ENCODE measurements around the gene ARSK. TPM values are rescaled to one million over a fixed set of nuclear protein-coding genes. Genes with fewer than 3 reads are reported as not detected.
A peak's percentile ranks its signal among the peaks of the same experiment; 100 is the strongest.

ARSK gene
- total and polyA plus RNA-seq, 10 of the 15 experiments (the other 5 are each of a cell fraction or from before 2014, with no cell fraction given), result 1.6 to 9.5 (median 5.8) TPM

DNA sequence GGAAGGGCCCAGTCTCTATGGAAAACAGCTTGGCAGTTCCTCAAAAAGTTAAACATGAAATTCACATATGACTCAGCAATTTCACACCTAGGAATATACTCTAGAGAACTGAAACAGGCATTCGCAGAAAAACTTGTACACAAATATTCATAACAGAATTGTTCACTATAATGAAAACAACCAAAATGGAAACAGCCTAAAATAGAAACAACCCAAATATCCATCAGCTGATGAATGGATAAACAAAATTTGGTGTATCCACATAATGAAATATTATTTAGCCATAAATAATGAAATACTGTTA is 60.2 kb downstream of the ARSK start (continued):
- TF ChIP-seq, protein P1, sequence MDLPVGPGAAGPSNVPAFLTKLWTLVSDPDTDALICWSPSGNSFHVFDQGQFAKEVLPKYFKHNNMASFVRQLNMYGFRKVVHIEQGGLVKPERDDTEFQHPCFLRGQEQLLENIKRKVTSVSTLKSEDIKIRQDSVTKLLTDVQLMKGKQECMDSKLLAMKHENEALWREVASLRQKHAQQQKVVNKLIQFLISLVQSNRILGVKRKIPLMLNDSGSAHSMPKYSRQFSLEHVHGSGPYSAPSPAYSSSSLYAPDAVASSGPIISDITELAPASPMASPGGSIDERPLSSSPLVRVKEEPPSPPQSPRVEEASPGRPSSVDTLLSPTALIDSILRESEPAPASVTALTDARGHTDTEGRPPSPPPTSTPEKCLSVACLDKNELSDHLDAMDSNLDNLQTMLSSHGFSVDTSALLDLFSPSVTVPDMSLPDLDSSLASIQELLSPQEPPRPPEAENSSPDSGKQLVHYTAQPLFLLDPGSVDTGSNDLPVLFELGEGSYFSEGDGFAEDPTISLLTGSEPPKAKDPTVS (IDR thresholded peaks at IDR 0.05; ENCODE audit: low read depth, low read length), result no peak
- TF ChIP-seq SMAD1 (IDR thresholded peaks at IDR 0.05; ENCODE audit: low read depth, partially characterized antibody) (no peak), NR2C2 (IDR thresholded peaks at IDR 0.05; ENCODE audit: borderline replicate concordance, control insufficient read depth, insufficient read length, low read depth) (no peak), RUNX3 (IDR thresholded peaks at IDR 0.05; ENCODE audit: low read length) (peak; percentile 73), SMC3 (IDR thresholded peaks at IDR 0.05; ENCODE audit: borderline replicate concordance, low read length) (no peak), CREM (IDR thresholded peaks at IDR 0.05; ENCODE audit: low read depth) (0 out of 2 replicates have a peak, but pooled peaks have one; percentile 60), EGR1 (IDR thresholded peaks at IDR 0.05; ENCODE audit: borderline replicate concordance in 1 of 2, low read depth in 2 of 2, low read length in 2 of 2) (no peak), MYC (IDR thresholded peaks at IDR 0.05; ENCODE audit: insufficient read depth, insufficient read length, insufficient replicate concordance, low read length, severe bottlenecking) (no peak), SIX5 (IDR thresholded peaks at IDR 0.05; ENCODE audit: low read depth, low read length, severe bottlenecking) (no peak), BHLHE40 (IDR thresholded peaks at IDR 0.05; ENCODE audit: borderline replicate concordance in 1 of 2, low read depth in 2 of 2, low read length in 1 of 2) (peak in 1 of 2 experiments; percentile 22; a peak in 1 of 4 replicates), CEBPB (IDR thresholded peaks at IDR 0.05; ENCODE audit: borderline replicate concordance in 1 of 2, low read depth in 2 of 2, low read length in 2 of 2) (peak in 1 of 2 experiments; percentile 75; a peak in 1 of 4 replicates), POLR2AphosphoS2 (IDR thresholded peaks at IDR 0.05; ENCODE audit: low read depth, low read length) (no peak), BCL11A (IDR thresholded peaks at IDR 0.05; ENCODE audit: low read depth, low read length) (peak; percentile 89), SMARCA5 (IDR thresholded peaks at IDR 0.05) (no peak), DPF2 (IDR thresholded peaks at IDR 0.05) (peak; percentile 98), SIN3A (IDR thresholded peaks at IDR 0.05; ENCODE audit: low read depth, low read length) (no peak)
- TF ChIP-seq, protein P2, sequence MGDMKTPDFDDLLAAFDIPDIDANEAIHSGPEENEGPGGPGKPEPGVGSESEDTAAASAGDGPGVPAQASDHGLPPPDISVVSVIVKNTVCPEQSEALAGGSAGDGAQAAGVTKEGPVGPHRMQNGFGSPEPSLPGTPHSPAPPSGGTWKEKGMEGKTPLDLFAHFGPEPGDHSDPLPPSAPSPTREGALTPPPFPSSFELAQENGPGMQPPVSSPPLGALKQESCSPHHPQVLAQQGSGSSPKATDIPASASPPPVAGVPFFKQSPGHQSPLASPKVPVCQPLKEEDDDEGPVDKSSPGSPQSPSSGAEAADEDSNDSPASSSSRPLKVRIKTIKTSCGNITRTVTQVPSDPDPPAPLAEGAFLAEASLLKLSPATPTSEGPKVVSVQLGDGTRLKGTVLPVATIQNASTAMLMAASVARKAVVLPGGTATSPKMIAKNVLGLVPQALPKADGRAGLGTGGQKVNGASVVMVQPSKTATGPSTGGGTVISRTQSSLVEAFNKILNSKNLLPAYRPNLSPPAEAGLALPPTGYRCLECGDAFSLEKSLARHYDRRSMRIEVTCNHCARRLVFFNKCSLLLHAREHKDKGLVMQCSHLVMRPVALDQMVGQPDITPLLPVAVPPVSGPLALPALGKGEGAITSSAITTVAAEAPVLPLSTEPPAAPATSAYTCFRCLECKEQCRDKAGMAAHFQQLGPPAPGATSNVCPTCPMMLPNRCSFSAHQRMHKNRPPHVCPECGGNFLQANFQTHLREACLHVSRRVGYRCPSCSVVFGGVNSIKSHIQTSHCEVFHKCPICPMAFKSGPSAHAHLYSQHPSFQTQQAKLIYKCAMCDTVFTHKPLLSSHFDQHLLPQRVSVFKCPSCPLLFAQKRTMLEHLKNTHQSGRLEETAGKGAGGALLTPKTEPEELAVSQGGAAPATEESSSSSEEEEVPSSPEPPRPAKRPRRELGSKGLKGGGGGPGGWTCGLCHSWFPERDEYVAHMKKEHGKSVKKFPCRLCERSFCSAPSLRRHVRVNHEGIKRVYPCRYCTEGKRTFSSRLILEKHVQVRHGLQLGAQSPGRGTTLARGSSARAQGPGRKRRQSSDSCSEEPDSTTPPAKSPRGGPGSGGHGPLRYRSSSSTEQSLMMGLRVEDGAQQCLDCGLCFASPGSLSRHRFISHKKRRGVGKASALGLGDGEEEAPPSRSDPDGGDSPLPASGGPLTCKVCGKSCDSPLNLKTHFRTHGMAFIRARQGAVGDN (IDR thresholded peaks at IDR 0.05), result no peak
- TF ChIP-seq, protein P3, sequence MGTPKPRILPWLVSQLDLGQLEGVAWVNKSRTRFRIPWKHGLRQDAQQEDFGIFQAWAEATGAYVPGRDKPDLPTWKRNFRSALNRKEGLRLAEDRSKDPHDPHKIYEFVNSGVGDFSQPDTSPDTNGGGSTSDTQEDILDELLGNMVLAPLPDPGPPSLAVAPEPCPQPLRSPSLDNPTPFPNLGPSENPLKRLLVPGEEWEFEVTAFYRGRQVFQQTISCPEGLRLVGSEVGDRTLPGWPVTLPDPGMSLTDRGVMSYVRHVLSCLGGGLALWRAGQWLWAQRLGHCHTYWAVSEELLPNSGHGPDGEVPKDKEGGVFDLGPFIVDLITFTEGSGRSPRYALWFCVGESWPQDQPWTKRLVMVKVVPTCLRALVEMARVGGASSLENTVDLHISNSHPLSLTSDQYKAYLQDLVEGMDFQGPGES (IDR thresholded peaks at IDR 0.05), result no peak
- TF ChIP-seq, protein P4, sequence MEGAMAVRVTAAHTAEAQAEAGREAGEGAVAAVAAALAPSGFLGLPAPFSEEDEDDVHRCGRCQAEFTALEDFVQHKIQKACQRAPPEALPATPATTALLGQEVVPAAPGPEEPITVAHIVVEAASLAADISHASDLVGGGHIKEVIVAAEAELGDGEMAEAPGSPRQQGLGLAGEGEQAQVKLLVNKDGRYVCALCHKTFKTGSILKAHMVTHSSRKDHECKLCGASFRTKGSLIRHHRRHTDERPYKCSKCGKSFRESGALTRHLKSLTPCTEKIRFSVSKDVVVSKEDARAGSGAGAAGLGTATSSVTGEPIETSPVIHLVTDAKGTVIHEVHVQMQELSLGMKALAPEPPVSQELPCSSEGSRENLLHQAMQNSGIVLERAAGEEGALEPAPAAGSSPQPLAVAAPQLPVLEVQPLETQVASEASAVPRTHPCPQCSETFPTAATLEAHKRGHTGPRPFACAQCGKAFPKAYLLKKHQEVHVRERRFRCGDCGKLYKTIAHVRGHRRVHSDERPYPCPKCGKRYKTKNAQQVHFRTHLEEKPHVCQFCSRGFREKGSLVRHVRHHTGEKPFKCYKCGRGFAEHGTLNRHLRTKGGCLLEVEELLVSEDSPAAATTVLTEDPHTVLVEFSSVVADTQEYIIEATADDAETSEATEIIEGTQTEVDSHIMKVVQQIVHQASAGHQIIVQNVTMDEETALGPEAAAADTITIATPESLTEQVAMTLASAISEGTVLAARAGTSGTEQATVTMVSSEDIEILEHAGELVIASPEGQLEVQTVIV (IDR thresholded peaks at IDR 0.05; ENCODE audit: borderline replicate concordance, partially characterized antibody), result no peak
- TF ChIP-seq, protein P5, sequence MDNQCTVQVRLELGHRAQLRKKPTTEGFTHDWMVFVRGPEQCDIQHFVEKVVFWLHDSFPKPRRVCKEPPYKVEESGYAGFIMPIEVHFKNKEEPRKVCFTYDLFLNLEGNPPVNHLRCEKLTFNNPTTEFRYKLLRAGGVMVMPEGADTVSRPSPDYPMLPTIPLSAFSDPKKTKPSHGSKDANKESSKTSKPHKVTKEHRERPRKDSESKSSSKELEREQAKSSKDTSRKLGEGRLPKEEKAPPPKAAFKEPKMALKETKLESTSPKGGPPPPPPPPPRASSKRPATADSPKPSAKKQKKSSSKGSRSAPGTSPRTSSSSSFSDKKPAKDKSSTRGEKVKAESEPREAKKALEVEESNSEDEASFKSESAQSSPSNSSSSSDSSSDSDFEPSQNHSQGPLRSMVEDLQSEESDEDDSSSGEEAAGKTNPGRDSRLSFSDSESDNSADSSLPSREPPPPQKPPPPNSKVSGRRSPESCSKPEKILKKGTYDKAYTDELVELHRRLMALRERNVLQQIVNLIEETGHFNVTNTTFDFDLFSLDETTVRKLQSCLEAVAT (IDR thresholded peaks at IDR 0.05), result no peak

All from GM12878 (cell line).